OCI-LY1 (cell line): Measurements from ENCODE around the gene DDOST.

ENCODE experiments used
- H2AFZ ChIP-seq: fragments of 200-600 bp; sonication (generic), shearing (Covaris generic); 2 replicates; pipeline ENCODE4 v1.6.0; 2014; ENCODE audit warnings: antibody characterized with exemption, mild to moderate bottlenecking, low read length
- H3F3A ChIP-seq: fragments of 200-600 bp; sonication (generic), shearing (Covaris generic); 2 replicates; pipeline ENCODE4 v1.6.0; 2014; ENCODE audit warnings: mild to moderate bottlenecking, antibody characterized with exemption, low read length, moderate library complexity; ENCODE audit not compliant: insufficient read depth
- H3K27ac ChIP-seq: fragments of 200-600 bp; sonication (generic); 2 replicates; pipeline ENCODE4 v1.5.1; 2014; ENCODE audit warnings: low read length, mixed run types, mild to moderate bottlenecking, low read depth; ENCODE audit not compliant: poor library complexity, severe bottlenecking
- H3K27me3 ChIP-seq: fragments of 200-600 bp; sonication (generic); 2 replicates; pipeline ENCODE4 v1.6.0; 2014; ENCODE audit warnings: antibody characterized with exemption, mild to moderate bottlenecking, low read length, moderate library complexity; ENCODE audit not compliant: insufficient read depth
- H3K36me3 ChIP-seq: fragments of 200-600 bp; sonication (generic); 2 replicates; pipeline ENCODE4 v1.6.1; 2014; ENCODE audit warnings: mild to moderate bottlenecking, antibody characterized with exemption, low read length, moderate library complexity, mixed read lengths; ENCODE audit not compliant: insufficient read depth
- H3K4me1 ChIP-seq: fragments of 200-600 bp; sonication (generic); 2 replicates; pipeline ENCODE4 v1.5.1; 2014; ENCODE audit warnings: mild to moderate bottlenecking, low read length, moderate library complexity; ENCODE audit not compliant: insufficient read depth, severe bottlenecking
- H3K4me2 ChIP-seq: fragments of 200-600 bp; sonication (generic), shearing (Covaris generic); 2 replicates; pipeline ENCODE4 v1.6.1; 2014; ENCODE audit warnings: low read length
- H3K4me3 ChIP-seq: fragments of 200-600 bp; sonication (generic); 2 replicates; pipeline ENCODE4 v1.5.1; 2014; ENCODE audit warnings: low read length, low read depth, mild to moderate bottlenecking, mixed read lengths; ENCODE audit not compliant: poor library complexity, severe bottlenecking
- H3K79me2 ChIP-seq: fragments of 200-600 bp; shearing (Covaris generic); 2 replicates; pipeline ENCODE4 v1.6.1; 2016; ENCODE audit warnings: mixed run types, low read length, mixed read lengths; ENCODE audit not compliant: insufficient read depth
- H3K9ac ChIP-seq: fragments of 200-600 bp; sonication (generic), shearing (Covaris generic); 2 replicates; pipeline ENCODE4 v1.6.1; 2014; ENCODE audit warnings: mild to moderate bottlenecking, low read length, mixed read lengths
- H3K9me2 ChIP-seq: fragments of 200-600 bp; sonication (generic), shearing (Covaris generic); 2 replicates; pipeline ENCODE4 v1.6.1; 2014; ENCODE audit warnings: low read depth, mild to moderate bottlenecking, low read length, mixed read lengths
- H3K9me3 ChIP-seq: fragments of 200-600 bp; shearing (Covaris generic); 2 replicates; pipeline ENCODE4 v1.6.1; 2014; ENCODE audit warnings: low read length, mixed read lengths
- H4K20me1 ChIP-seq: fragments of 200-600 bp; sonication (generic), shearing (Covaris generic); 2 replicates; pipeline ENCODE4 v1.6.0; 2016; ENCODE audit warnings: mild to moderate bottlenecking, low read length; ENCODE audit not compliant: insufficient read depth
- CTCF ChIP-seq: fragments of 200-600 bp; sonication (generic), shearing (Covaris generic); IDR thresholded peaks from 2 replicates; pipeline ENCODE4 v1.5.1; 2017; ENCODE audit warnings: mild to moderate bottlenecking, antibody characterized with exemption, low read length, moderate library complexity, mixed read lengths
- EZH2 ChIP-seq: fragments of 200-600 bp; sonication (generic), shearing (Covaris generic); IDR thresholded peaks from 2 replicates; pipeline ENCODE4 v1.8.0; 2017; ENCODE audit warnings: borderline replicate concordance, mixed run types, mild to moderate bottlenecking, antibody characterized with exemption, low read length, moderate library complexity, mixed read lengths

DDOST gene

GRCh38 chr1:20665726-20666125 is 4.6 kb upstream of the DDOST start:
- TF ChIP-seq CTCF (no peak), EZH2 (no peak)
- no peaks in the 10 kb centered on the region for H3K9me2 ChIP-seq
- H3K4me2 ChIP-seq, result no peak overlapping the region
- H3K27ac ChIP-seq, result no peak overlapping the region
- no peak overlapping the region for H3K9ac ChIP-seq
- H3K27me3 ChIP-seq, result no peaks in the 10 kb centered on the region
- no peak overlapping the region for H3K4me3 ChIP-seq
- no peaks in the 10 kb centered on the region for H3K9me3 ChIP-seq
- no peaks in the 10 kb centered on the region for H4K20me1 ChIP-seq
- H2AFZ ChIP-seq, result no peak overlapping the region
- H3K79me2 ChIP-seq, result peaks cover 4% of the 10 kb centered on the region
- no peaks in the 10 kb centered on the region for H3K36me3 ChIP-seq
- peaks cover 7% of the 10 kb centered on the region for H3K4me1 ChIP-seq
- no peaks in the 10 kb centered on the region for H3F3A ChIP-seq

GRCh38 chr1:20663969-20664715 is 3.0 kb upstream of the DDOST start:
- Histone ChIP-seq H3K9me2 (no peaks in the 10 kb centered on the region), H3K27ac (no peak overlapping the region), H3K27me3 (no peaks in the 10 kb centered on the region), H3K9me3 (no peaks in the 10 kb centered on the region), H3K4me2 (no peak overlapping the region), H3K9ac (no peak overlapping the region), H2AFZ (no peak overlapping the region), H3K4me3 (no peak overlapping the region), H3K36me3 (peaks cover 7% of the 10 kb centered on the region; the same call in 1 of the 2 replicates), H3K79me2 (peaks cover 20% of the 10 kb centered on the region), H3K4me1 (peaks cover 22% of the 10 kb centered on the region), H3F3A (no peaks in the 10 kb centered on the region), H4K20me1 (no peaks in the 10 kb centered on the region)
- TF ChIP-seq CTCF (no peak), EZH2 (no peak)

- Histone ChIP-seq H3K4me3 (no peak overlapping the region), H3K27ac (no peak overlapping the region), H4K20me1 (no peaks in the 10 kb centered on the region), H2AFZ (no peak overlapping the region), H3K79me2 (peaks cover 26% of the 10 kb centered on the region), H3F3A (no peaks in the 10 kb centered on the region), H3K4me1 (peaks cover 30% of the 10 kb centered on the region), H3K9me2 (no peaks in the 10 kb centered on the region), H3K4me2 (no peak overlapping the region), H3K36me3 (peaks cover 15% of the 10 kb centered on the region; the same call in 1 of the 2 replicates), H3K9me3 (no peaks in the 10 kb centered on the region), H3K9ac (no peak overlapping the region), H3K27me3 (no peaks in the 10 kb centered on the region)
- TF ChIP-seq EZH2 (no peak), CTCF (peak; percentile 21; the same call in 1 of the 2 replicates)
These were observed 2.2 kb upstream of the DDOST start for GRCh38 chr1:20663365-20663764.
